Islet of Langerhans (tissue), 1 donor: ENCODE measurements around the gene GSTM4.

Source experiments
- FAIRE-seq: peaks from one replicate; lab custom pipeline; 2011; peaks lifted over from hg19 to GRCh38; lab: Jason Lieb, UNC

The GSTM4 gene

DNA sequence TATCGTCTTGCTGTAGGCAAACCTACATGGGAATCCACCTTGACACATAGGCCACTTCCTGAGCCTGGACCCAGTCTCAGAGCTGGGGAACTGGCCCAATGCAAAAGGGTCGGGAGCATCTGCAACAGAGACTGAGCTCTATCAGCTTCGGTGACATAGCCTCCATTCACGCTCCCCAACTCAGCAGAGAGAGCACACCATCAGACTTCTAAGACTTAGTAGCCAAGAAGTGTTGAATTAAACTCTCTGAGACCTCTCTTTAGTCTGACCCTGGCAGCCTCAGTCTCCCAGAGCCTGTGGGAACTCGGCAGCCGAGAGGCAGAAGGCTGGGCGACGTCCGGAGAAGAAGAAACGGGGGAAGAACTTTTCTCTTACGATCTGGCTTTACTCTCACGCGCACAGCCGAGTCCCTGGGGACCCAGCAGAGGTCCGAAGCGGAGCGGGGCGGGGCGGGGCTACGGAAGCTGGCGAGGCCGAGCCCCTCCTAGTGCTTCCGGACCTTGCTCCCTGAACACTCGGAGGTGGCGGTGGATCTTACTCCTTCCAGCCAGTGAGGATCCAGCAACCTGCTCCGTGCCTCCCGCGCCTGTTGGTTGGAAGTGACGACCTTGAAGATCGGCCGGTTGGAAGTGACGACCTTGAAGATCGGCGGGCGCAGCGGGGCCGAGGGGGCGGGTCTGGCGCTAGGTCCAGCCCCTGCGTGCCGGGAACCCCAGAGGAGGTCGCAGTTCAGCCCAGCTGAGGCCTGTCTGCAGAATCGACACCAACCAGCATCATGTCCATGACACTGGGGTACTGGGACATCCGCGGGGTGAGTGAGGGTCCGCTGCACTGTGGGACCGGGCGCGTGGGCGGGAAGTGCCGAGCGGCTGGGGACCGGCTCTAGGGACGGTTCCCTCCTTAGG, at the start of gene GSTM4:
TSS of gene GSTM4 (plus strand) at position 485 of the 905 bp plus-strand sequence. CDS start at position 776, 291 bp downstream.
- no peak for FAIRE-seq

DNA sequence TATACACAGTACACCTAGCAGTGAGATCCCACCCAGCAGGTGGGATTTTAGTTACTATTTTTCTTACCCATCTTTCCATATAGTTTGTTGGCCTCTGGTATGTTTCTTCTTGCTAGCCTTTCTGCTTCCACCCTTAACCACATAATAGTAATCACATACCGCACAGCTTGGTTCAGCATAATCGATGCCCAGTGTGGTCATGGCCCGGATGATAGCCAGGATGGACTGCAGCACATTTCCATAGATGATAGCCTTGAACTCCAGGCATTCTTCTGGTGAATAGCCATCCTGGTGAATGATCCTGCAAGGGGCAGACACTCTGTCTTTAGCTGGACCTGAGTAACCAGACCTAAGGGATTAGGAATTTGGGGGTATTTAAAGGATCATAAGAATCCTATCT, 46.0 kb upstream of the GSTM4 start:
- FAIRE-seq = no peak

DNA sequence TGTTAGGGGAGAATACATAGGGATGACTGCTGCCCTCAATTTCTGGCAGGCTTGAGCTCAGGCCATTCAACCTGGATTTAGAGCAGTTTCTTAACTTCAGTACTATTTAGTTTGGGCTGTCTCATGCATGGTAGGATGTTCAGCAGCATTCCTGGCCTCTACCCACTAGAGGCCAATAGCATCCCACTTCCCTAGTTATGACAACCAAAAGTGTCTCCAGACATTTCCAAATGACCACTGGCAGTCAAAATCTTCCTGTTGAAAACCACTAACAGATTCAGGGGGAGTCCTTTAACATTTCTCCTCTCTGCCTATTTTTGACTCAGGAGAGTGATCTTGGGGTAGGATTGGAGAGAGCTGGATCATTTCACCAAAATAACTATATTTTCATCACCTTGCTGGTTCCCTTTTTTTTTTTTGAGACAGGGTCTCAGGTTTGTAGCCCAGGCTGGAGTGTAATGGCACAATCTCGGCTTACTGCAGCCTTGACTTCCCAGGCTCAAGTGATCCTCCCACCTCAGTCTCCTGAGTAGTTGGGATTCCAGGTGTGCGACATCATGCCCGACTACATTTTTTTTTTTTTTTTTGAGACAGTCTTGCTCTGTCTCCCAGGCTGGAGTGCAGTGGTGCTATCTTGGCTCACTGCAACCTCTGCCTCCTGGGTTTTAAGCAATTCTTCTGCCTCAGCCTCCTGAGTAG, 45.1 kb upstream of the GSTM4 start:
- FAIRE-seq = no peak

DNA sequence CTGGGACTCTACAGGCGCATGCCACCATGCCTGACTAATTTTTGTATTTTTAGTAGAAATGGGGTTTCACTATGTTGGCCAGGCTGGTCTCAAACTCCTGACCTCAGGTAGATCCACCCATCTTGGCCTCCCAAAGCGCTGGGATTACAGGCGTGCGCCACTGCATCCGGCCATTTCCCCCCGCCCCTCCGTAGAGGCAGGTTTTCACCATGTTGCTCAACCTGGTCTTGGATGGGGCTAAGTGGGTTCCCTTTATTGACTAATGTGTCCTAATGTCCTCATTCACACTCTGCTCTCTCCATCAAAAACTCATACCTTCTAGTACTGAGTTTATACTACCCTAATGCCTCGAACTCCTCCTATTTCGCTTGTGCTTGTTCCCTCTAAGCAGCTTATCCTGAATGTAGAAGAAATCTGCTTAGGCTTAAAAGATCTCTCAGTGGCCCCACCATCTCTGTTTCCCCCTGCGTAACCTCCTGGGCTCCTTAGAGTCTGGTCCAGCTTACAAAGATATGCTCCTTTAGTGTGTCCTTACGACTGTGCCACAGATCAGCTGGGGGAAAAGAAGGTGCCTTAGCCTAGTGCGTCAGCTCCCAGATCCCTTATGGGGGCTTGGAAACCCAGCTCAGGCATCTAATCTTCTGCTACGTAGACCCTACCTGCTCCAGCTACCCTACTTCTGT, 44.5 kb upstream of the GSTM4 start:
- no peak for FAIRE-seq

DNA sequence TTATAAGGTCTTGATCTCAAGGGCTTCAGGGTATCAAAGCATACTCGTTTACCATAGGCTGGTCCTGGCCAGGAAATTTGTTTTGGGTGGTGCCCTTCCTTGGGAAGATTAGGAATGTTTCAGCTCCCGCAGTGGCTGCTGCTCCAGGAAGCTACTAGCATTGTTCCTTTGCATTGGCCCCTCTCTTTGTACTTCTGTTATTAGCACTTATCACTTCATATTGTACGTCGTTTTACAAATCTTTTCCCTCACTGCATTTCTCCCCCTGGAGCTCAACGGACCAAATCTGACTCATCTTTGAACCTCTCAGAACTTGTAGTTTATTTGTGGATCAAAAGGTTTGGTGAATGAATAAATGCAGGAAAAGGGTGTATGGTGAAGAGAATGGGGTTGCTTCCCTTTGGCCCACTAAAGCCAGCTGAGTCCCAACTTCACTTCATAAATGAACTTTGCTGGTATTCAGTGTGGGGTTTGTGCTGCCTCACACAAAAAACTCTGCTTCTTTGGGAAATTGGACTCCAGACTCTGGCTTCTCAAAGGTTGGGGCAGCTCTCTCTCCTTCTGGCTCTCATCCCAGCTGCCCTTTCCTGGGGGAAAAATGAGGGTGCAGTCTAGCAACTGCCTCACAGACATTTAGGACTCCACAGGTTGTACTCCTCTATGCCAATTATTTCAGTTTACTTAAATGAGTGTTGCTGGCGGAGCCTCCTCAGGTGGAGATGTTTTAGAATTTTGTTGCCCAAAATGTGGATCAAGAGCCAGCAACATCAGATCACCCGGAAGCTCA, 42.3 kb upstream of the GSTM4 start:
- no peak for FAIRE-seq

DNA sequence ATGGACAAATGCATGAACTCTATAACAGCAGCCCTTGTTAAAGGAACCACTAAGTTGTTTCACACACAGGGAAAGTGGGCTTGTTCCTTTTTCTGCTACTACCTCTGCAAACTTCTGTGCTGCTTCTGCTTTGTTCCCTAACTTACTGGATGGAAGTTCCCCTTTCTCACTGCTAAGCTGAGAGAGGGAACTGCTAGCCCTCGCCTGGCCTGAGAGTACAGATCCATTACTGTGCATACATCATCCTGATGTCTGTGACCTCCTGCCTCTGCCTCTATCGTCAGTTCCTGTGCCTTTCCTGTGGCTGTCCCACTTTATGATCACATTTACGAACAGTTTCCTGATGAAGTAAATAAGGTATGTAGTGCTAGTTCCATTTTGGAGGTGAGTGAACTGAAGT, 40.0 kb upstream of the GSTM4 start:
- no peak for FAIRE-seq

DNA sequence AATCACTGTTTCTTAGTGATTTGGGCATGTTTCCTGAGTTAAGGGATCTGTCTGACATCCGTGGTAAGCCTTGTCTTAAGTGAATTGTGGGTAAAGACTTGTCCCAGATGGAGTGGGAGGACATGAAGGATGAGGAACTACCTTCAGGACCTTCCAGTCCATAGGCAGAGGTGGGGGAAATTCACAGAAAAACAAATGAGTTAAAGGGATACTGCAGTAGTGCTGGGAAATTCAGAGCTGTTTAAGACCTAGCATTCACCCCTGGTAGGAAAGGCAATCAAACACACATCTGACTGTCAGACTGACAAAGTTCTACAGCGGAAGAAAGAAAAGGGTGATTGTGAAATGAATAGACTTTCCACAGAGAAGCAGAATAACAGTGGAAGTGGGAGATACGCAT, 39.5 kb upstream of the GSTM4 start:
- no peak for FAIRE-seq

DNA sequence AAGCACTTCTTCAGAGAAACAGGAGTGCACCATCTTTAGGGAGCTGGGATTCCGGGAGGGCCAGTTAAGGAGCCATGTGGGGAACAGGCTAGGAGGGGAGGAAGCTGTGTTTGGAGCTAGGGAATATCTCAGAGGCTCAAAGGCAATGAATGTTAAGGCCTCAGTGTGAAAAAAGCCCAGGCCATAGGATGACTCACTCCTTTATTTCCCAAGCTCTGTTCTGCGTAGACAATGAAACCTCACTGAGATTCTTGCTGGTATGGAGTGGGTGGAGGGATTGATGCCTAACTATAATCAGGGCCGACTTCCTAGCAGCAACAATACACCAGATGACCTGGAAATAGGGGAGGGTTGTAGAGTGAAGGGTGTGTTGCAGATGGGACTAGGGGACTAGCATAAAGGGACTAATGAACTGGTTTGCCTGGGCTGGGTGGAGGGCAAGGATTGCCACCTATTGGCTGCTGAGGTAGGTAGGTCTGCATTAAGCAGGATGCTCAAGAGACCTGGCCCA, 38.6 kb upstream of the GSTM4 start:
- no peak for FAIRE-seq

DNA sequence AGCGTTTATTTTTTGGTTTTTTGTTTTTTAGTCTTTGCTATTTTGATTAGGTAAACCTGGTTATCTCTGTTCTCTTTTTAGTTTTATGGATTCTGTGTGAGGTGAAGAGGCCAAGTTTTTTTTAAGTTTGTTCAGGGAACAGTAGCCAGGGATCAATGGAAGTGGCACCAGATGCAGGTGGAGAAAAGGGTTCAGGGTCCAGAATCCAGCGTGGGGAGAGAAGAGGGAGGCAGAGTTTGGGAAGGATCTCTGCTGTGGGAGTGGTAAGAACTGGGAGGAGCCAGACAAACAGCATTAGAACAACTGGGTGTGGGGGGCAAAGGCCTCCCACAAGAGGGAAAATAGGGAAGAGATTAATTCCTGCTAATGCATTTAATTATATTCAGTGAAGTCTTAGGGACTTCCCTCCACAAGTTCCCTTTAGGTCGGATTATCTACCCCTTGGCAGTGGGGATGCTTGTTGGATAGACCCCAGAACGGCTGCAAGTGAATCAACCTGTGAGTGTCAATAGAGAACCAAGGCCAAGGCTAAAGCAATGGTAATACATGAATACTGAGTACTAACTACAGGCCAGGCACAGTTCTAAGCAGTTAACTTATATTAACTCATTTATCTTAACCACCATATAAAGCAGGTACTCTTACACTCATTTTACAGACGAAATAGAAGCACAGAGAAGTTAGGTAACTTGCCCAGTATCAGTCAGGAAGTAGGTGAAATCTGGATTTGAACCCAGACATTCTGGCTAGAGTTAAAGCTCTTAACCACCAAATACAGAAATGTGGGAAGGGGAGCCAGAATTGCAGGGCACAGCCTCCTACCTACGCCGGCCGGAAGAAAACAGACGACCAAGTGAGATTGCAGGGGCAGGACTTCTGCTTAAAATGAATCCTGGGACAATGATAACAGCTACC, 37.0 kb upstream of the GSTM4 start:
- no peak for FAIRE-seq

DNA sequence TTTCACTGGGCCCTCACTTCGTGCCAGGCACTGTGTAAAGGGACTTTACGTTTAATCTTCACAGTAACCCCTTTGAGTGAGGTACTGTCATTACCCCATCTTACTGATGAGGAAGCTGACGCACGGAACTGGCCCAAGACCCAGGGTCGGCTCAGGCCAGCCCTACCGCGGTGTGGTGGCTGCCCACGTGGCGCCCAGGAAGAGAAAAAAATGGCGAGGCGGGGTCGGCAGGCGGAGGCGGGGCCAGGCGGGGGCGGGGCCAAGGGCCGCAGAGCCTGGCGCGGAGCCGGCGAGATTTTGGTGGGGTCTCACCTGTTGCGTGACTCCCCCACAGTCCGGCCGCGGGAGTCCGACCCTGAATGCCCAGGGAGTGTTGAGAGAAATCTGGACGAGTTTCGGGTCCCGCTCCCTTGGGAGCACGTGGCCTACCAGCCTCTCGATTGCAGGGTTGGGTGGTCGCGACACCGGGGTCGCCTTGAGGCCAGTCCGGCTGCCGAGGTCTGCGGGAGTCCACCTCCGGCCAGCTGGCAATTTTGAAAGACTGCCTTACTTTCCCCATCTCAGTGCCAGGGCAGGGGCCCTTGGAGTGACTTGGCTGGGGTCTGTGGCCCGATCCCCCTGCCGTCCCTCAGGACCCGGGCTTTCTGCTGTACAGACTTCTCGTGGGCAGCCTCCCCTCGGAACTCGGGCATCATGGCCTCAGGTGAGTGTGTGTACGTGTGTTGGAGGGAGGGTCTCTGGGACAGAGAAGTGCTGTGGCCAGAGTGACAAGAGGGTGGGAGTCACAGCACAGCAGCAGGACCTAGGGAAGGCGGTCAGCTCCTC, 36.1 kb upstream of the GSTM4 start, which contains the start of the genes AMPD2 and GNAT2:
TSS of gene AMPD2 (plus strand) at position 262 of the 825 bp plus-strand sequence. CDS start 1,339 bp downstream, outside the sequence.
TSS of gene GNAT2 (minus strand) at position 41 of the 825 bp plus-strand sequence. CDS start 6,746 bp downstream, outside the sequence.
- FAIRE-seq = no peak

DNA sequence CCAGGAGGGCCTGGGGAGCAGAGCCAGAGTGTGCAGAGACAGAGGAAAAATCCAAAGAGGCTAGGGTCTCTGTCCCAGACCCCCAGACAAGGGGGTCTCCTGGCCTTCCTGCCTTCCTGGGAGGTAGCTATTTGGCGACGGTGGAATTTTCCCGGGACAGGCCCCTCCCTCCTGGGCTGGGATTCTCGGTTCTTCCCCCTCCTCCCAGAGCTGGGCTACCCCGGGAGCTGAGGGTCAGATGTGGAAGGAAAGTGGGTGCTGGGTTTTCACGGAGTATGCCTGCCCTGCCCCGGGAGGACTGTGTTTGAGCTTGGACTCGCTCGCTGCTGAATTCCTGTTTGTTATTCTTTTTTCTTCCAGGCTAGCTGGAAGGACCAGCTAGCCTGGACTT, 35.5 kb upstream of the GSTM4 start:
- no peak for FAIRE-seq

DNA sequence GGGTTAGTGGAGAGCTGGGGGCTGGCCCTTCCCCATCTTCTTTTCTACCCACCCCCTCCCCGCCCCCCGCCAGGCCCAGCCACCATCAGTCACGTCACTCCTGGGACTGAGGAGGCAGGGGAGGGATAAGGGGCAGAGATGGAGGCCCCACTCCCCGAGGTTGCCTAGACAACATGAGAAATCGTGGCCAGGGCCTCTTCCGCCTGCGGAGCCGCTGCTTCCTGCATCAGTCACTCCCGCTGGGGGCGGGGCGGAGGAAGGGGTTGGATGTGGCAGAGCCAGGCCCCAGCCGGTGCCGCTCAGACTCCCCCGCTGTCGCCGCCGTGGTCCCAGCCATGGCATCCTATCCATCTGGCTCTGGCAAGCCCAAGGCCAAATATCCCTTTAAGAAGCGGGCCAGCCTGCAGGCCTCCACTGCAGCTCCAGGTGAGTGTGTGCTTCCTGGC, 35.0 kb upstream of the GSTM4 start:
- FAIRE-seq = no peak

DNA sequence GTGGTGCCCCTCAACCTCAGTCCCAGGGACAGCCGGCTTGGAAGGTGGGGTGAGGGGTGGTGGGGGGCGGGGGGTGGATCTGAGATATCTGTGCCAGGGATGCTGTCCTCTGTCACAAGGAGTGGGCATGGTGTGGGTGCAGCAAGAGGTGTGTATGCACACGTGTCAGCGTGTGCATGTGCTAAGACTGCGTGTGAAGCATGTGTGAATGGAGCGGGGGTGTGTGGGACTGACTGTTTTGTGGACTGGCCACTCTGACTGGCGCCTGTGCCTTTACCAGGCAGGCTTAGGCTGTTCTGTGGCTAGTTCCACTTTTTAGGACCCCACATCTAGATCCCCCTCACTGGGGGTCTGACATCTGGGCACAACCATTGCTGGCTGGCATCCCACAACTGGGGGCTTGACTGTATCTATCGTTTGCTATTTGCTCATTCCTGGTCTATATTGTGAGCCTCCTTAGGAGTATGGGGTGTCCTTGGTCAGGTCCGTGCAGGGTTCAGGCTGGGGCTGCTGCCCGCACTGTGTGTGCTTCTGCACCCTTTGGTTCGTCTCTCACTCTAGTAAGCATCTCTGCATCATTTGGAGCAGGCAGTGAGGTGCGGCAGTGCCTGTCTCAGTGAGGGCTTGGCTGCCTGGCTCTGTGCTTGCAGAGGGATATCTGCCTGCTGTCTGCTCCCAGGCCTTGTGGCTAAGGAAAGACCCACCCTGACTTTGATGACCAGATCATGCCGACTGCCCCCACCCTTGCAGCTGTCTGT, 34.3 kb upstream of the GSTM4 start:
- no peak for FAIRE-seq

DNA sequence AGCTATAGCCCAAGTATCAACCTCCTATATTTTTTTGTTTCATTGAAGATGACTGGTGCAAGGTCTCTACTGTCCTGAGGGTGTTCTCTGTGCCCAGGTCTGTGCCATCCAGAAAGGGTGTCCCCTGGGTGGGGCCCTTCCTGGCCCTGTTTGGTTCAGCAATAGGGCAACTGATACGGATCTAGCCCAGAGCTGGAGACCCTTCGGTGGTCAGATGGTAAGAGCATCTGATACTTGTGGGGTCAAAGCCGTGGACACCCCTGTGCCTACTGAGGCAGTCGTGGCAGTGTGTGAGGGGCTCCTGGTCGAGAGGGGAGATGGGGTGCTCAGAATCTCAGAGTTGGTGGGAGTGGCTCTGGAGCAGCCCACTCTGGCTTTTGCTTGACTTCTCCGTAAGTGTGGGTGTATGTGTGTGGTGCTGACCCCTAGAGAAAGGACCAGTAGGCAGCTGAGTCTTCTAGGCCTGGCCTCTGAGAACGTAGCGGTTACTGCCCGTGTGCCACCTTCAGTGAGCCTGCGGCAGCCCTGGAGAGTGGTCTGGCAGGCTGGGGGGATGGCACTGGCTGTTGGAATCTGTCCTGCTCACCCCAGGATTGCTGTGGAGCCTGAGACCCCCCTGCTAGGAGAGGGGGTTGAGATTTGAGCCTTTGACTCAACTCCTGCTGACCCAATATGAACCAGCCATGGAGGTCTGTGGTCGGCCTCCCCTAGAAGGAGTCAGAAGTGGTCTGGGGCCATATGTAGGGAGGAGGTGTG, 33.6 kb upstream of the GSTM4 start:
- FAIRE-seq = no peak

DNA sequence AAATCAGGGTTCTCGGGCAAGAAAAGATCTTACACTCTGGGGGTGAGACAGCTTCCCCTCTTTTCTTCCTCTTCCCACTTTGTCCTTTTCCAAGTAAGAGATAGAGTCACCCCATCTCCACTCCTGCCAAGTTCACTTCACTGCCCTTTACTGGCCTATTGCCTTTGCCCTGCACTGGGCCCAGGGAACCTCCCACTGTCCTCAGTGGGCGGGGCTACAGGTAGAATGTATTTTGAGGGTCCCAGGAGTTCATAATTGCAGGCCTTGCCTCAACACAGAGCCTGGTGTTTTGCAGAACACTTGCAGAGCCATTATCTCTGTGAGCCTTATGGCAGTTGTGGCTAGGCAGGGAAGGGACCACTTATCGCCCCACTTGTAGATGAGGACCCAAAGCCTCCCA, 33.0 kb upstream of the GSTM4 start:
- no peak for FAIRE-seq

DNA sequence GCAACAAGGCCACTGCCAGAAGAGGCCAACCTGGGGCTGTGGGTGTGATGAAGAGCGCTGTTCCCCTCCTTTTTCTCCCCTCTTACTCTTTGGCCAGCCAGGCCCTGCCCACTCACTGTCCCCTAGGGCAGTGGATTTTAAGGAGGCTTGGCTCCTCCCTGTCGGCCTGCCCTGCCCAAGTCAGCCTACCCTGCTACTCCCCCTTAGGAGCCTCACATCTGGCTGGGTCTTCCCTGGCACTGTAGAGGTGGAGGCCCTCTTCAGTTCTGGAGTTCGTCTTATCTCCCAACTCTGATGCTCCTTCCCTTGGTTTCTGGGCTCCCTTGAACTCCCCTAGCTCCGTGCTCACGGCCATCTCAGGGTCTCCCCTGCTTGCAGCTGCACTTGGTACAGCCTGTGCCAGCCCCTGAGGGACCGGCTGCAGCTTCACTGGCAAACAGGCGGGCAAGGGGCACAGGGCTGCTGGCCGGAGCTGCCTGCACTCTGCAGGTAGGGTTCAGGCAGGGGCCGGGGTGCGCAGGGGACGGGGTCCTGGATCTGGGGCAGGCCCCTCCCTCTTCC, 32.2 kb upstream of the GSTM4 start:
- no peak for FAIRE-seq

DNA sequence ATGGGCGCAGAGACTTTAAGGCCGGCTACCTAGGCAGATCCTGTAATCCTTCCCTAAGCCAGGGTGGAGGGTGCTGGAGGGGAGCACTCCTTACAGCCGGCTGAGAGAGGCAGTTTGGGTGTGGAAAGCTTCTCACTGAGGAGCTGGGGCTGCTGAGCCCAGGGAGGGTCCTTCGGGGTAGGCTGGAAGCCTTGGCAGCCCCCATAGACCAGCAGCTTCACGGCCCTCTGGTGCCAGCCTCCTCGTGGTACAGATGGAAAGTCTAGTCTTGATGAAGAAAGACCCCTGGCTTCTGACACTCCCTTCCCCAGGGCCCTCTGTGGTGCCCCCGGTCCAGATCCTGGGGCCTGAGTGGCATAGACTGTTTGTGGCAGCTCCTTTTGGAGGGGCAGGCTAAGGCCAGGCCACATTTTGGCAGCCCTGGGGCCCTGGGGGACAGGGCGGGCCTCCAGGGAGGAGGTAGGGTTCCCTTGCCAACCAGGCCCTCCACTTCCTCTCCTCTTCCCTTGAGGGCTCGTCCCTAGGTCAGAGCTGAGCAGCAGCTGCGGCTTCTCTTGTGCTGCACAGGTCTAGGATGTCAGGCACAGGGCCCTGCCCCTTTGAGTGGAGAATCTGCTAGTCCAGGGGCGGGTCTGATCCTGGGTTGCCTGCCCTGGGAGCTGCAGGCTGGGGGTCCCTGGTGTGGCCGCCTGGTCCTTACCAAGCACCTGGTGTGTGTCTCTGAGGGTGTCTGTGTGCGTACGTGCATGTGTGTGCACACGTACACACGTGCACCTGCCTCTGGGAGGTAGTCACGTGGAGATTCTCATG, 31.5 kb upstream of the GSTM4 start:
- FAIRE-seq = no peak
